DND-41 (cell line): ENCODE results near the gene EPHA1.

Experiments used
- ATAC-seq: fragments of 200-7000 bp; cut with Tn5 transposase; 3 replicates; pipeline ENCODE4 v1.9.1; 2021; ENCODE audit warnings: low read depth; ENCODE audit not compliant: insufficient read depth
- DNase-seq: peaks from one replicate; pipeline ENCODE4 v3.0.0-alpha.2; 2020
- H2AFZ ChIP-seq: 2 replicates; pipeline ENCODE4 v1.6.0; 2012; ENCODE audit warnings: low read depth, low read length
- H3K27ac ChIP-seq: 2 replicates; pipeline ENCODE4 v1.5.1; 2012; ENCODE audit warnings: low read length, inconsistent platforms
- H3K27me3 ChIP-seq: fragments of 200-600 bp; sonication (generic); 2 replicates; pipeline ENCODE4 v1.6.0; 2012; ENCODE audit warnings: low read length, mild to moderate bottlenecking, inconsistent platforms; ENCODE audit not compliant: insufficient read depth, poor library complexity
- H3K36me3 ChIP-seq: 2 replicates; pipeline ENCODE4 v1.5.1; 2012; ENCODE audit warnings: low read length, inconsistent platforms; ENCODE audit not compliant: insufficient read depth
- H3K4me1 ChIP-seq: 2 replicates; pipeline ENCODE4 v1.5.1; 2012; ENCODE audit warnings: mild to moderate bottlenecking, low read length; ENCODE audit not compliant: insufficient read depth
- H3K4me2 ChIP-seq: 2 replicates; pipeline ENCODE4 v1.6.0; 2012; ENCODE audit warnings: mild to moderate bottlenecking, moderate library complexity, low read length, inconsistent platforms; ENCODE audit not compliant: insufficient read depth
- H3K4me3 ChIP-seq, 2 experiments: fragments of 200-600 bp in 1 of 2; shearing (Covaris generic) in 1 of 2; 2 replicates each; pipeline ENCODE4 v1.5.1; 2012 to 2016; ENCODE audit warnings: inconsistent platforms in 2 of 2, low read length in 2 of 2, mild to moderate bottlenecking in 2 of 2, low read depth in 1 of 2, moderate library complexity in 1 of 2
- H3K79me2 ChIP-seq: 2 replicates; pipeline ENCODE4 v1.6.0; 2012; ENCODE audit warnings: low read length, inconsistent platforms; ENCODE audit not compliant: insufficient read depth
- H3K9ac ChIP-seq: 2 replicates; pipeline ENCODE4 v1.6.0; 2012; ENCODE audit warnings: low read depth, mild to moderate bottlenecking, inconsistent platforms, low read length, moderate library complexity
- H3K9me3 ChIP-seq: 2 replicates; pipeline ENCODE4 v1.5.1; 2012; ENCODE audit warnings: low read length, moderate library complexity, mild to moderate bottlenecking, inconsistent platforms; ENCODE audit not compliant: insufficient read depth, severe bottlenecking
- H4K20me1 ChIP-seq: 2 replicates; pipeline ENCODE4 v1.6.0; 2012; ENCODE audit warnings: low read length; ENCODE audit not compliant: insufficient read depth
- EZH2 ChIP-seq: IDR thresholded peaks from 3 replicates; pipeline ENCODE4 v1.6.1; 2012; ENCODE audit warnings: borderline replicate concordance, low read depth, mild to moderate bottlenecking, moderate library complexity, low read length, inconsistent platforms; ENCODE audit not compliant: severe bottlenecking
- TF ChIP-seq, protein P1 (sequence below): IDR thresholded peaks from 2 replicates; pipeline ENCODE4 v1.5.1; 2012; ENCODE audit warnings: borderline replicate concordance, low read length, moderate library complexity, mild to moderate bottlenecking; ENCODE audit not compliant: poor library complexity, severe bottlenecking; ENCODE audit errors: extremely low read depth

Gene EPHA1

GRCh38 chr7:143390104-143390772 is 18.4 kb downstream of the EPHA1 start:
- H3K79me2 ChIP-seq = no peaks in the 10 kb centered on the region
- no peaks in the 10 kb centered on the region for H3K4me1 ChIP-seq
- no peaks in the 10 kb centered on the region for H4K20me1 ChIP-seq
- no peak overlapping the region for H2AFZ ChIP-seq
- ATAC-seq = no peak
- TF ChIP-seq, protein P1, sequence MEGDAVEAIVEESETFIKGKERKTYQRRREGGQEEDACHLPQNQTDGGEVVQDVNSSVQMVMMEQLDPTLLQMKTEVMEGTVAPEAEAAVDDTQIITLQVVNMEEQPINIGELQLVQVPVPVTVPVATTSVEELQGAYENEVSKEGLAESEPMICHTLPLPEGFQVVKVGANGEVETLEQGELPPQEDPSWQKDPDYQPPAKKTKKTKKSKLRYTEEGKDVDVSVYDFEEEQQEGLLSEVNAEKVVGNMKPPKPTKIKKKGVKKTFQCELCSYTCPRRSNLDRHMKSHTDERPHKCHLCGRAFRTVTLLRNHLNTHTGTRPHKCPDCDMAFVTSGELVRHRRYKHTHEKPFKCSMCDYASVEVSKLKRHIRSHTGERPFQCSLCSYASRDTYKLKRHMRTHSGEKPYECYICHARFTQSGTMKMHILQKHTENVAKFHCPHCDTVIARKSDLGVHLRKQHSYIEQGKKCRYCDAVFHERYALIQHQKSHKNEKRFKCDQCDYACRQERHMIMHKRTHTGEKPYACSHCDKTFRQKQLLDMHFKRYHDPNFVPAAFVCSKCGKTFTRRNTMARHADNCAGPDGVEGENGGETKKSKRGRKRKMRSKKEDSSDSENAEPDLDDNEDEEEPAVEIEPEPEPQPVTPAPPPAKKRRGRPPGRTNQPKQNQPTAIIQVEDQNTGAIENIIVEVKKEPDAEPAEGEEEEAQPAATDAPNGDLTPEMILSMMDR = no peak
- TF ChIP-seq EZH2 = no peak
- no peak overlapping the region for H3K4me2 ChIP-seq
- H3K4me3 ChIP-seq = no peak overlapping the region
- DNase-seq = no peak
- no peaks in the 10 kb centered on the region for H3K9me3 ChIP-seq
- H3K9ac ChIP-seq = no peak overlapping the region
- H3K27ac ChIP-seq = no peak overlapping the region
- no peaks in the 10 kb centered on the region for H3K36me3 ChIP-seq
- H3K27me3 ChIP-seq = no peaks in the 10 kb centered on the region

GRCh38 chr7:143389316-143390103 is 19.1 kb downstream of the EPHA1 start:
- ATAC-seq (no peak), DNase-seq (no peak)
- no peak overlapping the region for H2AFZ ChIP-seq
- no peak overlapping the region for H3K4me2 ChIP-seq
- no peaks in the 10 kb centered on the region for H3K9me3 ChIP-seq
- H3K27ac ChIP-seq = no peak overlapping the region
- H3K4me3 ChIP-seq = no peak overlapping the region
- no peaks in the 10 kb centered on the region for H3K4me1 ChIP-seq
- H4K20me1 ChIP-seq = no peaks in the 10 kb centered on the region
- H3K27me3 ChIP-seq = no peaks in the 10 kb centered on the region
- no peak overlapping the region for H3K9ac ChIP-seq
- no peaks in the 10 kb centered on the region for H3K79me2 ChIP-seq
- TF ChIP-seq EZH2 = no peak
- TF ChIP-seq, protein P1 = no peak
- H3K36me3 ChIP-seq = no peaks in the 10 kb centered on the region

DNA sequence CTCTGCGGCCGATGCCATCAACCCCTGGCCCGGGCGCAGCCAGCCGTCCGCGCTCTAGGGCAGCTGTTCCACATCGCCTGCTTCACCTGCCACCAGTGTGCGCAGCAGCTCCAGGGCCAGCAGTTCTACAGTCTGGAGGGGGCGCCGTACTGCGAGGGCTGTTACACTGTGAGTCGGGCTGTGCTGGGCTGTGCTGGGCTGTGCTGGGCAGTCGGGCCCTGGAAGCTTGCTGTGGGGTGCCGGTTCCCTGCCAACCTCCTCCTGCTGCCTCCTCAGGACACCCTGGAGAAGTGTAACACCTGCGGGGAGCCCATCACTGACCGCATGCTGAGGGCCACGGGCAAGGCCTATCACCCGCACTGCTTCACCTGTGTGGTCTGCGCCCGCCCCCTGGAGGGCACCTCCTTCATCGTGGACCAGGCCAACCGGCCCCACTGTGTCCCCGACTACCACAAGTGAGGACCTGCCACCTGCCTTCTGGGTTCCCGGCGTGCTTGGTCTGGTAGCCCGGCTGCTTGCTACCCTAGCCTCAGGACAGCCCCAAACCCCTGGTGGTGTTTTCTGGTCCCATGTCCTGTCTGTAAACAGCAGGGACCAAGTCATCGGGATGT is 20.1 kb downstream of the EPHA1 start:
- TF ChIP-seq, protein P1 = no peak
- no peak for TF ChIP-seq EZH2
- H3K27ac ChIP-seq = no peak overlapping the region
- H3K27me3 ChIP-seq = no peaks in the 10 kb centered on the region
- no peaks in the 10 kb centered on the region for H4K20me1 ChIP-seq
- no peak for ATAC-seq
- no peak overlapping the region for H3K4me2 ChIP-seq
- no peak for DNase-seq
- no peaks in the 10 kb centered on the region for H3K4me1 ChIP-seq
- H2AFZ ChIP-seq = no peak overlapping the region
- no peaks in the 10 kb centered on the region for H3K79me2 ChIP-seq
- no peaks in the 10 kb centered on the region for H3K9me3 ChIP-seq
- no peaks in the 10 kb centered on the region for H3K36me3 ChIP-seq
- no peak overlapping the region for H3K9ac ChIP-seq
- no peak overlapping the region for H3K4me3 ChIP-seq
